Endothelial cell of umbilical vein (primary cell): ENCODE measurements around the gene PIANP. TPM values are rescaled to one million over a fixed set of nuclear protein-coding genes. Genes with fewer than 3 reads are reported as not detected.

ENCODE experiments used
- BruUV-seq: library from RNA; stranded (reverse); fragments of 400-500 nt; replicated peaks from 2 replicates; lab custom pipeline; 2021; lab: Mats Ljungman, UMichigan
- CTCF ChIA-PET: fragments of 300-600, 350-600 bp; sonication (Branson Sonifier 250); formaldehyde crosslinking; loops from one replicate; lab custom pipeline; 2021; ENCODE audit warnings: antibody characterized with exemption, inconsistent platforms; lab: Charles Lee
- POLR2A ChIA-PET: fragments of 300-600, 350-600 bp; sonication (Branson Sonifier 250); formaldehyde crosslinking; loops from one replicate; lab custom pipeline; 2021; ENCODE audit warnings: antibody characterized with exemption, inconsistent platforms; lab: Charles Lee
- DNase-seq: peaks from one replicate; pipeline ENCODE4 v3.0.0-alpha.2; 2011; ENCODE audit warnings: low read depth, low spot score
- FAIRE-seq: peaks from 2 replicates; lab custom pipeline; 2011; peaks lifted over from hg19 to GRCh38; lab: Jason Lieb, UNC
- H2AFZ ChIP-seq: 2 replicates; pipeline ENCODE4 v1.6.0; 2012; ENCODE audit warnings: low read depth, low read length, control low read depth, inconsistent platforms
- H3K27ac ChIP-seq: 2 replicates; pipeline ENCODE4 v1.5.1; 2011; ENCODE audit warnings: low read depth, mild to moderate bottlenecking, control low read depth, low read length, moderate library complexity; ENCODE audit not compliant: insufficient read depth
- H3K27me3 ChIP-seq, 2 experiments: 2 replicates each; pipeline versions ENCODE4 v1.6.0 to v1.6.1; 2011; ENCODE audit warnings: low read length in 2 of 2, mixed read lengths in 1 of 2; ENCODE audit not compliant: control insufficient read depth in 2 of 2, insufficient read depth in 2 of 2
- H3K36me3 ChIP-seq, 2 experiments: 2 replicates in 1 of 2; 3 replicates in 1 of 2; pipeline ENCODE4 v1.5.1; 2011; ENCODE audit warnings: low read length in 2 of 2, mild to moderate bottlenecking in 1 of 2, moderate library complexity in 1 of 2; ENCODE audit not compliant: control insufficient read depth in 2 of 2, insufficient read depth in 2 of 2; ENCODE audit errors: extremely low read depth in 1 of 2
- H3K4me1 ChIP-seq: 3 replicates; pipeline ENCODE4 v1.5.1; 2011; ENCODE audit warnings: mild to moderate bottlenecking, low read length; ENCODE audit not compliant: control insufficient read depth, insufficient read depth; ENCODE audit errors: extremely low read depth
- H3K4me2 ChIP-seq: 2 replicates; pipeline ENCODE4 v1.6.1; 2011; ENCODE audit warnings: low read length, control low read depth, mixed read lengths; ENCODE audit not compliant: insufficient read depth
- H3K4me3 ChIP-seq, 3 experiments: fragments of 200-600 bp in 1 of 3; sonication (generic), shearing (Covaris generic) in 1 of 3; replicated peaks in 1 of 3; 2 replicates each; pipeline ENCODE4 v1.5.1; 2011 to 2016; ENCODE audit warnings: control low read depth in 3 of 3, low read length in 3 of 3, mild to moderate bottlenecking in 2 of 3, inconsistent platforms in 1 of 3, low read depth in 1 of 3, moderate library complexity in 1 of 3; ENCODE audit not compliant: insufficient read depth in 1 of 3
- H3K79me2 ChIP-seq: 2 replicates; pipeline ENCODE4 v1.6.0; 2012; ENCODE audit warnings: low read length, inconsistent platforms; ENCODE audit not compliant: control insufficient read depth, insufficient read depth
- H3K9ac ChIP-seq: replicated peaks from 2 replicates; pipeline ENCODE3; 2011; ENCODE audit warnings: low read length, control low read depth; ENCODE audit not compliant: insufficient read depth; ENCODE audit errors: extremely low read depth
- H3K9me1 ChIP-seq: replicated peaks from 3 replicates; pipeline ENCODE4 v1.6.0; 2011; ENCODE audit warnings: mild to moderate bottlenecking, low read length; ENCODE audit not compliant: control insufficient read depth, insufficient read depth; ENCODE audit errors: extremely low read depth
- H3K9me3 ChIP-seq: replicated peaks from 2 replicates; pipeline ENCODE4 v1.5.1; 2012; ENCODE audit warnings: low read length, inconsistent platforms; ENCODE audit not compliant: control insufficient read depth, insufficient read depth
- H4K20me1 ChIP-seq: replicated peaks from 2 replicates; pipeline ENCODE3; 2011; ENCODE audit warnings: mild to moderate bottlenecking, low read length; ENCODE audit not compliant: control insufficient read depth, insufficient read depth; ENCODE audit errors: extremely low read depth
- EZH2 ChIP-seq: IDR thresholded peaks from 2 replicates; pipeline ENCODE4 v1.6.1; 2012; ENCODE audit warnings: borderline replicate concordance, low read depth, mild to moderate bottlenecking, moderate library complexity, low read length, inconsistent platforms; ENCODE audit not compliant: severe bottlenecking
- FOS ChIP-seq: IDR thresholded peaks from 2 replicates; pipeline ENCODE4 v1.6.1; 2011; ENCODE audit warnings: mild to moderate bottlenecking, low read length, moderate library complexity, borderline replicate concordance; ENCODE audit not compliant: insufficient read depth
- JUN ChIP-seq: IDR thresholded peaks from 2 replicates; pipeline ENCODE4 v1.6.1; 2011; ENCODE audit warnings: borderline replicate concordance, low read depth; ENCODE audit not compliant: insufficient read length, insufficient read depth
- MYC ChIP-seq: IDR thresholded peaks from one replicate; pipeline ENCODE4 v1.6.1; 2011; ENCODE audit warnings: mild to moderate bottlenecking, low read depth, low read length
- POLR2A ChIP-seq: IDR thresholded peaks from 2 replicates; pipeline ENCODE4 v1.6.1; 2012; ENCODE audit warnings: low read depth, mild to moderate bottlenecking, control low read depth, low read length
- POLR2AphosphoS5 ChIP-seq: IDR thresholded peaks from 2 replicates; pipeline ENCODE4 v1.6.1; 2012; ENCODE audit warnings: low read depth, mild to moderate bottlenecking, control low read depth, low read length, moderate library complexity; ENCODE audit not compliant: insufficient read depth
- dilution Hi-C: fragments of 300-500 bp; cut with MboI; formaldehyde crosslinking; loops from one replicate; pipeline ENCODE4 v1.15.0; 2019; ENCODE audit warnings: low sequenced_read_pairs; ENCODE audit not compliant: extremely low pct_ligation_motif_present
- intact Hi-C: fragments of 100-400 bp; cut with micrococcal nuclease; formaldehyde crosslinking; loops from one replicate; pipeline ENCODE4 v1.10.0; 2022
- polyA plus RNA-seq, 4 experiments: library from polyadenylated mRNA; depleted of rRNA in 3 of 4; stranded (reverse) in 3 of 4; unstranded in 1 of 4; fragments of >200 nt; gene quantifications; 2 replicates each; pipeline versions ENCODE4 v1.2.1 to v1.2.3, GENCODE V29; 2011 to 2012; ENCODE audit warnings: missing spikeins in 1 of 4
- total RNA-seq: library from RNA; stranded (reverse); gene quantifications from 2 replicates; pipeline ENCODE4 v1.2.3, GENCODE V29; 2021
- TF ChIP-seq, protein P1 (sequence below), 2 donors: IDR thresholded peaks; 1 replicate in 1 of 2; 2 replicates in 1 of 2; pipeline ENCODE4 v1.5.1; 2011; ENCODE audit warnings: low read length in 2 of 2, mild to moderate bottlenecking in 2 of 2, moderate library complexity in 2 of 2, control low read depth in 1 of 2, inconsistent platforms in 1 of 2, low read depth in 1 of 2; ENCODE audit not compliant: insufficient read depth in 1 of 2; ENCODE audit errors: extremely low read depth in 1 of 2
- TF ChIP-seq, protein P2 (sequence below): IDR thresholded peaks from 2 replicates; pipeline ENCODE4 v1.6.1; 2011; ENCODE audit not compliant: insufficient read depth, insufficient read length

PIANP gene
- total and polyA plus RNA-seq, 2 donors (not counting 3 experiments of a cell fraction or from before 2014, with no cell fraction given) = 0.10 to 0.55 TPM

DNA sequence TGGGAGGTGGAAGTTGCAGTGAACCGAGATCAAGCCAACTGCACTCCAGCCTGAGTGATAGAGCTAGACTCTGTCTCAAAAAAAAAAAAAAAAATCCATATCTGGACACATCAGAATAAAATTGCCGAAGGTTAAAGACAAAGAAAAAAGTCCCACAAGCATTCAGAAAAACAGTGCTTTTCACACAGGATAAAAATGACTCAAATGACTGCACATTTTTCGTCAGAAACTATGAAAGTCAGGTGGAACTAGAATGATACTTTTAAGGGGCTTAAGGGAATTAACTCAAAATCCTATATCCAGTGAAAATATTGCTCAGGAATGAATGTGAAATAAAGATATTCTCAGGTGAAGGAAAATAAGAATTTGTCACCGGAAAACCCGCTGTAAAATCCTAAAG is 36.1 kb upstream of the PIANP start:
- CTCF ChIA-PET = interaction anchor here (1.3 to 2.2 kb wide), 4 partner anchors 12 to 100 kb away, joined by 3 to 10 read pairs (median 6); partner anchors contain the start of gene MLF2
- BruUV-seq = no TSS peak
- no peak for DNase-seq
- intact Hi-C loops = no loop called here
- Histone ChIP-seq H3K27ac (no peak overlapping the region), H3K36me3 (no peaks in the 10 kb centered on the region), H3K79me2 (no peaks in the 10 kb centered on the region), H3K9me3 (no peaks in the 10 kb centered on the region), H2AFZ (no peak overlapping the region), H3K4me1 (no peaks in the 10 kb centered on the region), H3K4me3 (no peak overlapping the region), H3K9me1 (no peaks in the 10 kb centered on the region), H3K4me2 (no peak overlapping the region), H3K9ac (no peak overlapping the region), H4K20me1 (no peaks in the 10 kb centered on the region), H3K27me3 (no peaks in the 10 kb centered on the region)
- POLR2A ChIA-PET = no interaction called here
- dilution Hi-C loops = no loop called here
- TF ChIP-seq POLR2AphosphoS5 (no peak), FOS (no peak), MYC (no peak), JUN (no peak), EZH2 (no peak), POLR2A (no peak)
- TF ChIP-seq, protein P1, sequence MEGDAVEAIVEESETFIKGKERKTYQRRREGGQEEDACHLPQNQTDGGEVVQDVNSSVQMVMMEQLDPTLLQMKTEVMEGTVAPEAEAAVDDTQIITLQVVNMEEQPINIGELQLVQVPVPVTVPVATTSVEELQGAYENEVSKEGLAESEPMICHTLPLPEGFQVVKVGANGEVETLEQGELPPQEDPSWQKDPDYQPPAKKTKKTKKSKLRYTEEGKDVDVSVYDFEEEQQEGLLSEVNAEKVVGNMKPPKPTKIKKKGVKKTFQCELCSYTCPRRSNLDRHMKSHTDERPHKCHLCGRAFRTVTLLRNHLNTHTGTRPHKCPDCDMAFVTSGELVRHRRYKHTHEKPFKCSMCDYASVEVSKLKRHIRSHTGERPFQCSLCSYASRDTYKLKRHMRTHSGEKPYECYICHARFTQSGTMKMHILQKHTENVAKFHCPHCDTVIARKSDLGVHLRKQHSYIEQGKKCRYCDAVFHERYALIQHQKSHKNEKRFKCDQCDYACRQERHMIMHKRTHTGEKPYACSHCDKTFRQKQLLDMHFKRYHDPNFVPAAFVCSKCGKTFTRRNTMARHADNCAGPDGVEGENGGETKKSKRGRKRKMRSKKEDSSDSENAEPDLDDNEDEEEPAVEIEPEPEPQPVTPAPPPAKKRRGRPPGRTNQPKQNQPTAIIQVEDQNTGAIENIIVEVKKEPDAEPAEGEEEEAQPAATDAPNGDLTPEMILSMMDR (IDR thresholded peaks at IDR 0.05; ENCODE audit: extremely low read depth in 1 of 2, insufficient read depth in 1 of 2, low read depth in 1 of 2, low read length in 2 of 2) = no peak
- TF ChIP-seq, protein P2, sequence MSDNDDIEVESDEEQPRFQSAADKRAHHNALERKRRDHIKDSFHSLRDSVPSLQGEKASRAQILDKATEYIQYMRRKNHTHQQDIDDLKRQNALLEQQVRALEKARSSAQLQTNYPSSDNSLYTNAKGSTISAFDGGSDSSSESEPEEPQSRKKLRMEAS = no peak
- no peak for FAIRE-seq
